ENCODE measurements around the gene PPP1R9B.
A peak's percentile ranks its signal among the peaks of the same experiment; 100 is the strongest.

Gene PPP1R9B

DNA sequence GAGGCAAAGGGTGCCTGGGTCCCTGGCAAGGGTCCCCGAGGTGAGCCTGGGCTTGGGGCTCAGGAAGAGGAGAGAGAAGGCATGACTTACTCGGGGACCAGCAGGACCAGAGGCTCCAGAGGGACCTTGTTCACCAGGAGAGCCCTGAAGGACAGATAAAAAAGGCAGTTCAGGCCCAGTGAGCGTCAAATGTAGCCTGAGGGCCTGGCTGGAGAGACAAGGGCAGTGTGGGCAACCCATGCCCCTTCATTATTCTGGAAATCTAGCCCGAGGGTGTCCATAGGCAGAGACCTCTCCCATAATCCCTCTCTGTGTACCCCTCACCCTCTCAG is 36.9 kb upstream of the PPP1R9B start:
- no peak for DNase-seq (ENCODE audit: low spot score)

DNA sequence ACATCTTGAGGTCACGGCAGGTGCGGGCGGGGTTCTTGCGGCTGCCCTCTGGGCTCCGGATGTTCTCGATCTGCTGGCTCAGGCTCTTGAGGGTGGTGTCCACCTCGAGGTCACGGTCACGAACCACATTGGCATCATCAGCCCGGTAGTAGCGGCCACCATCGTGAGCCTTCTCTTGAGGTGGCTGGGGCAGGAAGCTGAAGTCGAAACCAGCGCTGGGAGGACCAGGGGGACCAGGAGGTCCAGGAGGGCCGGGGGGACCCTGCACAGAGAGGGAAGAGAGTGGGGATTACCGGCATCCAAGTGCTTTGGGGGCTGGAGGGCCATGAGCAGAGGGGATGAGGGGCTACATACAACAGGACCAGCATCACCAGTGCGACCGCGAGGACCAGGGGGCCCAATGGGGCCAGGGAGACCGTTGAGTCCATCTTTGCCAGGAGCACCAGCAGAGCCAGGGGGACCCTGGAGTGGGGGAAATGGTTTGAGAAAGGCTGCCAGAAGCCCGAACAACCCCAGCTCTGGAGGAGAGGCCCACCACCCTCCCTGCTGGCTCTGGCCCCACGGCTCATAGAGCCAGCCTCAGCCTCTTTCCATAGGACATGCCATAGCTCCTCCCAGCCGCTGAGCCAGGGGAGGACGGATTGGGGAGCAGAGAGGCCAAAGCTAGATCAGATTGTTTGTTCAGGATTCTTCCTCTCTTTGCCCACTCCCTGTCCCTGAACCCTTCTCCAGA is 36.4 kb upstream of the PPP1R9B start:
- no peak for DNase-seq (ENCODE audit: low spot score)

DNA sequence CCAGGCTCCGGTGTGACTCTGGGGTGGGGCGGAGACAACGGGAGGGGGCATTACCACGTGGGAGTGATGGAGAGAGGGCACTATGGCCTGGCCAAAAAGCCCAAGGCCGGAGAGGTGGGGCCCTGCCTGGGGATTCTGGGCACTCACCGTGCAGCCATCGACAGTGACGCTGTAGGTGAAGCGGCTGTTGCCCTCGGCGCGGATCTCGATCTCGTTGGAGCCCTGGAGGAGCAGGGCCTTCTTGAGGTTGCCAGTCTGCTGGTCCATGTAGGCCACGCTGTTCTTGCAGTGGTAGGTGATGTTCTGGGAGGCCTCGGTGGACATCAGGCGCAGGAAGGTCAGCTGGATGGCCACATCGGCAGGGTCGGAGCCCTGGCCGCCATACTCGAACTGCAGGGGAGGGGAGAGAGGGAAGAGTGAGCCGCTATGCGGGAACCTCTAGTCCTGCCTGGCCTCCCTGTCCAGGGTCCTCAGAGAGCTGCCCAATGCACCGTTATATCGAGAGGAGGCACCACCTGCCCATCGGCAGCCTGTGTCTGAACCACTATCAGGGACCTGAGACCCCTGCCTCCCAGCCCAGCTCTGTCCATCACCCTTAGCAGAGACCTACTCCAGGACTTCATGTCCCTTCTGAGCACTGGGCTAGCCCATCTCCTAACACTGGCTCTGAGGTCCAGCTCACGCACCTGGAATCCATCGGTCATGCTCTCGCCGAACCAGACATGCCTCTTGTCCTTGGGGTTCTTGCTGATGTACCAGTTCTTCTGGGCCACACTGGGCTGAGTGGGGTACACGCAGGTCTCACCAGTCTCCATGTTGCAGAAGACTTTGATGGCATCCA is 35.4 kb upstream of the PPP1R9B start:
- no peak for DNase-seq (ENCODE audit: low spot score)

DNA sequence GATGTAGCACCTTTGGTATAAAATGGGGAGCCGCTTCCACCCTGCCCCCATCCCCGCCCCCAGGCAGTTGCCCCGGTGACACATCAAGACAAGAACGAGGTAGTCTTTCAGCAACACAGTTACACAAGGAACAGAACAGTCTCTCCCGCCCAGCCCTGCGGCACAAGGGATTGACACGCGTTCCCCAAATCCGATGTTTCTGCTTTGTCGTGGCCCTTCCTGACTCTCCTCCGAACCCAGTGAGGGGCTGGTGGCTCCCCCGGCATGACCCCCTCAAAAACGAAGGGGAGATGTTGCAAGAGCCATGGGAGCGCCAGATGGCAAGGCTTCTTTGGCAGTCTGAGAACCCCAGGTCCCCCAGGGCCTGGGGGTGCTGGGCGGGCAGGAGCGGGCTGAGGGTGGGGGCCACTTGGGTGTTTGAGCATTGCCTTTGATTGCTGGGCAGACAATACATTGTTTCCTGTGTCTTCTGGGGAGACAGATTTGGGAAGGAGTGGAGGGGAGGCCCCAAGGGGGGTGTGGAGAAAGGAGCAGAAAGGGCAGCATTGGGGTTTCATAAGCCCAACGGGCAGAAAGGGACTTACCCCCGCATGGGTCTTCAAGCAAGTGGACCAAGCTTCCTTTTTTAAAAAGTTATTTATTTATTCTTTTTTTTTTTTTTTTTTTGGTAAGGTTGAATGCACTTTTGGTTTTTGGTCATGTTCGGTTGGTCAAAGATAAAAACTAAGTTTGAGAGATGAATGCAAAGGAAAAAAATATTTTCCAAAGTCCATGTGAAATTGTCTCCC is 34.3 kb upstream of the PPP1R9B start:
- no peak for DNase-seq (ENCODE audit: low spot score)

DNA sequence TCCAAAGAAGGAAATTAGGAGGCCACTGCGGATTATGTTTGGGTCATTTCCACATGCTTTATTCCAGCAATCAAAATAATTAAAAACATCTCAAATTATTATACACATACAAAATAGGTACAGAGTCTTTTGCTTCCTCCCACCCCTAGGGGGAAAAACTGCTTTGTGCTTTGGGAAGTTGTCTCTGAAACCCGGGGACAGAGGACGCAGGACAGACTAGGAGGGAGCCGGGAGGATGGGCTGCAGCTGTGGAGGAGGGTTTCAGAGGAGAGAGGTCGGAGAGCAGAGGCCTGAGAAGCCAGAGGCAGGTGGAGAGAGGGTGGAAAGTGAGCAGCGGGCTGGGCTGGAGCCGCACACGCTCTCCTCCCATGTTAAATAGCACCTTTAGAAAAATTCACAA is 33.6 kb upstream of the PPP1R9B start:
- DNase-seq (ENCODE audit: low spot score): no peak

DNA sequence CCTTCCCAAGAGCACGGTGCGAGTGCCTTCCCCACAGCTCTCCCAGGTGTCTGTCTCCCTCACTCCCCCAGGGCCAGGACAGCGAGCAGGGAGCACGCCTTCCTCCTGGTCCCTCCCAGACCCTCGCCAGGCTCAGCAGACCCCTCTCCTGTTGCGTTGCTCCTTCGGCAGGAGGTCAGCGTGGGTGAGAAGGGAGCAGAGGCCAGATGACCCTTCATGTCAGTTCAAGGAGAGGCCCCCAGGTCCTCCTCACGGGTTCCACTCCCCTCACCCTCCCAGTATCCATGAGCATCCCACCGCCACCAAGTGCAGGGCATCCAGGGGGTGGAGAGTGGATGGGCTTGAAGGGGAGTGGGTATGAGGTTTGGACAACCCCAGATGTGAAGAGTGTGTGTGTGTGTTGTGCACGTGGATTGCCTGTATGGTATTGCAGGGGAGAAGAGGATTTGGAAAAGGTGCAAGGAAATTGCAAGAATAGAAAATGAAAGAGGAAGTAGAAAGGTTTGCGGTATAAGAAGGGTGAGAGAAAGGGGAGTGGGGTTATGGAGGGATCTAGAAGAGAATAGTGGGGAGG is 33.0 kb upstream of the PPP1R9B start:
- DNase-seq (ENCODE audit: low spot score): no peak

DNA sequence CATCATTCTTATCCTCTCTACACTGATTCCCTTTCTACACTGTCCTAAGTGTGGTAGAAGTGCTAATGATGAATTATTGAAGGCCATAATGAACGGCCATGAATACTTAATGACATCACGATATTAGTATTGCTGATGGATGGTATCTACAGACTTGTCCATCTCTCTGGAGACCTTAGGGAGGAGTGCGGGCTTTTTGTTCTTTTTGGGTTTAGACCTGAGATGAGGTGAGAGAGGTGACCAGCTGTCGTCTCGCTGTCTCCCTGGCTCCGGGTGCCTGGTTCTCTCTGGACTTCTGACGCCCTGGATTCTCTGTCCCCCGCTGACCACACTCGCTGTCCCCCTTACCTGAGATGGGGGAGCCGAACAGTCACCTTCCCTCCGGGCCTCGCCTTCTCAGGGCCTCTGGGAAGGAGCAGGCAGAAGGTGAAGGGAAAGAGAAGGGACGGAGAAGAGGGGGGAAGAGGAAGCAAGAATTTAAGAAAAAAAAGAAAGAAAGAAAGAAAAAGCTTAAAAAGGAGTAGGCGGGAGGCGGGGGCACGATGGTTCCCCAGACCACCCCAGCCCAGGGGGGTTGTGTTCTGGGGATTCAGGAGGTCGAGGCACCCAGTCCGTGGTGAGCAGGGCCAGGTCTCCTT is 32.4 kb upstream of the PPP1R9B start:
- DNase-seq (ENCODE audit: low spot score): no peak

DNA sequence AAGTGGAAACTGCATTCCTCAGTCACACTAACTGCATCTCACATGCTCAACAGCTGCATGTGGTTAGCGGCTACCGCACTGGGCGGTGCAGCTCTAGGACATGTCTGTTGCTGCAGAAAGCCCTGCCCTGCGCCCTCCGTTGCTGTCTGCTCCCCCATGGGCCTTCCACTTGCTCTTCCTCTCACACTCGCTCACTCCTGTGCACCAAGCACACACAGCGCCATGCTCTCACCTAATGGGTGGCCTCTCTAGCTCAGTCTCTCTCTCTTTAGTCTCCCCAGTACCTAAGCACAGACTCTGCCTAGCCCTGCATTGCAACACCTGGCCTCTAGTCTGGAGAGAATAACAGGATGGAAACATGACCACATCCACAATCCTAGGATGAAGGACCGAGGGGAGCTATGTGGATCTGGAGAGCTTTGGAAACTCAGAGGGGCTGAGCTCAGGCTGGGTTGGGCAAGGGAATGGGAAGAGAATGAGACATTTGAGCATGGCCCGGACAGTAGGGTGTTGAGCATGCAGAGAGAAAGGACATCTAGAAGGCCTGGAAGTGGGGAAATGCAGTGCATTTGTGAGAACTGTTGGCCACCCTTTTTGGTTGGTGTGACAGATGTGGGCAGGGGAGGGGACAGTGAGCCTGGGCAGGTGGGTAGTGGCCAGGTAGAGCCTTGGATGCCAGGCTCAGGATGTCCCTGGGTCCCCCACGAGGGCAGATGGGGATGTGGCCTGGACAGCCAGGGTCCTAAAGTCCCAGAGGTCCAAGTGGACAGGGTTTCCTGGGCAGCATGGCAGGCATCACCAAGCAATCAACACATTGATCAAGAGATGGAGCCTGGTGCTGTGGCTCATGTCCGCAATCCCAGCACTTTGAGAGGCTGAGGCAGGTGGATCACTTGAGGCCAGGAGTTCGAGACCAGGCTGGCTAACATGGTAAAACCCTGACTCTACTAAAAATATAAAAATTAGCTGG is 31.4 kb upstream of the PPP1R9B start:
- DNase-seq (ENCODE audit: low spot score): no peak

DNA sequence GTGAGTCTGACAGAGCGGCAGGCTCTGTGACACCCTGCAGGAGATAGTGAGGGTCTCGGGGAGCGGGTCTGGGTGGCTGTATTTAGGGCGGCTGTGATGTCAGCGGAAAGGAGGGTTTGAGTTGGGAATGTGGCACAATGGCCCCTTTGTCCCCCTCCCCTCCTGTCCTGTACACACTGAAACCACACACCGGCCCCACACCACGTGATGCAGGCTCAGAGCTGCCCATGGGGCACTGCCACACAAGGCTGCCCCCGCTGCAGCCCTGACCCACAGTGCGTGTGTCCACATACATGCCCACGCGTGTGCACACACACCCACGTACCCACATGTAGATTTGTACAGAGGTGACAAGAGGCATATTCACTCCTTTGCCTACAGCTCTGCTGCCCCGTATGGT is 30.7 kb upstream of the PPP1R9B start:
- no peak for DNase-seq (ENCODE audit: low spot score)

DNA sequence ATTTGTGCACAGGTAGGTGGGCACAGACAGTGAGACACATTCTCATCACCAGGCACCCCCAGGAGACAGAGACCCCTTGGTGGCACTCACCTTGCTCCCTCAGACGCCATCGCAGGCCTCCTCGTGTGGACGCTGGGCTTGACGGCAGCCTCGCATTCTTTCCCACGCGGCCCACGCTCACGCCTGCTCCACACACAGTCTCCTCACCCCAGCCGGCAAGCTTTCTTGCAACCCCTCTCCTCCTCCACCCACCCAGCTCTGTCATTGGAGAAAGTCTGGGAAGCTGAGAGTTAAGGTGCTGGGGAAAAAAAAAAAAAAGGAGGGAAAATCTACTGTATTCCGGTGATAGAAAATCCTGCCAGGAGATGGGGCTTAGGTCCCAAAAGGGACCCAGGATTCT is 30.1 kb upstream of the PPP1R9B start:
- DNase-seq (ENCODE audit: low spot score): no peak

DNA sequence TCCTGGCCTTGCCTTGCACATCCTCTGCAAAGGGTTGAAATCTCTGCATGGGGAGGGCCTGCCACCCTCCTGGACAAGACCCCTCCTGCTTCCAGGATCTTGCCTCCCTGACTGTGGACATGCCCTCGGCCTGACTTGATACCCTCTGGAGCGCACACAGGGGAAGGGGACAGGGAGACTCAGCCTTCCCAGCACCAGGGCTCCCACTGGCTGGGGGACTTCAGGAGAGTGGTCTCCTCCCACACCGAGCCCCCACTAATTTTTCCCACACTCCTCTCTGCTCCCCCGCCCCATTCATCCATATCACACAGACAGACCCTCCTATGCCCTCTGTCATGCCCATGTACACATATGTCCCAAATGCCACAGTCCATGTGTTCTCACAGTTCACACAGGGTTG is 29.6 kb upstream of the PPP1R9B start:
- no peak for DNase-seq (ENCODE audit: low spot score)

DNA sequence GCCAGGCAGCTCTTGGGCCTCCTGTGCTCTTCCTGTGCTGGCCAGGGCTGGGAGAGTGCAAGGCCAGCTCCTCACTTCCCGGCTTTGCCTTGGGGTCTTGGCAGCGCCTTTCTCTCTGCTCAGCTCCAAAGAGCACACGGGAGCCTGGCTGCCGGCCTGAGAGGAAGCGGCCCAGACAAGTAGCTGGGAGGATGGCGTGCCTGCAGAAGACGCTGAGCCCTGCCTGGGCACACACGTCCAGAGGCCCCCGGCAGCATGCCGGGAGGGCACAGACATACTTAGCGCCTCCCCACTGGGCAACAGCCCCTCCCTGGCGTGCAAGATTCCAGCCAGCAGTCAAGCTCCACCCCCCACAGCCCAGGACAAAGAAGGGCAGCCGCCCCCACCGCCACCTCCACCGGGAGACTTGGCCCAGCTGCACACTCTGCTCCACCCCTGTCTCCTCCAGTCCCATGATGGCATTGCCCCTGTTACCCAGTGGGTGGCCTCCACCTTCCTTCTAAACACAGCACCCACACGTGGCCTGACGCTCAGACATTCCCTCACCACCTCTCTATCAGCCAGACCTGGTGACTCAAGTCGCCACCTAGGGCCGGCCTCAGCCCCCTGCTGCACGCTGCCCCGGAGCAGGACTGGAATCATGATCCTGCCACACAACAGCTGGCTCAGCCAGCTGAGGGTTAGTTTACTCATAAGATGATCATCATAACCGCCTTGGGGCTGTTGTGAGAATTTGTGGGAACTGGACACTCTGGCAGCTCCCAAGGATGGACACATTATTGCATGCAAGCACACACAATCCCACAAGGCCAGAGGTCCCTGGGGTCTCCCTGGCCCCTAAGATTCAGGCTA is 27.7 kb upstream of the PPP1R9B start:
- DNase-seq (ENCODE audit: low spot score): peak; percentile 84

DNA sequence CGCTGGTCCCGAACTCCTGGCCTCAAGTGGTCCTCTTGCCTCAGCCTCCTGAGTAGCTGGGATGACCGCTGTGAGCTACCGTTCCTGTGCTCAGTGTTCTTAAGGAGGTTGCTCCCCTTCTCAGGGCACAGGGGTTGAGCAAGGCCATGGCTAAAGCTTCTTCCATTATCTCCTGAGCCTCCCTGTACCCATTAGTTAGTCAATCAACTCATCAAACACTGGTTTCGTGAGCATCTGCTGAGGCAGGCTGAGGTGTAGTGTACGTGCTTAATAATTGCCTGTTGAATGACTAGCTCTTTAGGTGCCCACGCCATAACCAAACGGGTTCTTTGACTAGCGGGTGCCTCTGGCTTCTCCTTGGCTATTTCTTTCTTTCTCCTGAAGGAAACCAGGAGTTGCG is 27.0 kb upstream of the PPP1R9B start:
- no peak for DNase-seq (ENCODE audit: low spot score)

DNA sequence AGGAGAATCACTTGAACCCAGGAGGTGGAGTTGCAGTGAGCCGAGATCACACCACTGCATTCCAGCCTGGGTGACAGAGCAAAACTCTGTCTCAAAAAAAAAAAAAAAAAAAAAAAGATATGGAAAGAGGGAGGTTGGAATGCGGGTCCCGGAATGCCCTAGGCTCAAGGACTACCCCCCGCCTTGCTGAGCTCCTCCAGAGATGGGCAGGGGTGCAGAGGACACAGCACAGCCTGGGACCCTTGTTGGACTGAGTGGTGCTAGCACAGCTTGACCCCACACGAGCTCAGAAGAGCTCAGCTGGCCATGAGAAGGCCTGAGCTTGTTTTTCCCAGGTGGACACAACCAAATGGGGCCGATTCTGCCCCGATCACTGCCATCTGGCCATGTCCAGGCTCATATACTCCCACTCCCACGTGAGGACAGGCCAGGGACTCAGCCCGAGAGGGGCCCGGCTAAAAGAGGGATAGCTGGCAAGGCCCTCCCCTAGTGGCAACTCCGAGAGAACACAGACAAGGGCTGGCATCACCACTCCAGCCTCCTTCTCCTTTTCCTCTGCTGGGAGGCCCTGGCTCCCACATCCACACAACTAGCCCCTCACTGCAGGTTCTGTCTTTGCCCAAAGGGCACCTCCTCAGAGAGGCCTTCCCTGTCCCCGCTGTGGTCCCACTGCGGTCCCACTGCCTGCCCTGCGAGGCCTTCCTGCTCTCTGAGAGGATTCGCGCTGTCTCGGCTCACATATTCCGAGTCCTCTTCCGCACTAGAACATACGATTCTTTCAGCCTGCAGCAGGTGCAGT is 26.3 kb upstream of the PPP1R9B start:
- no peak for DNase-seq (ENCODE audit: low spot score)

DNA sequence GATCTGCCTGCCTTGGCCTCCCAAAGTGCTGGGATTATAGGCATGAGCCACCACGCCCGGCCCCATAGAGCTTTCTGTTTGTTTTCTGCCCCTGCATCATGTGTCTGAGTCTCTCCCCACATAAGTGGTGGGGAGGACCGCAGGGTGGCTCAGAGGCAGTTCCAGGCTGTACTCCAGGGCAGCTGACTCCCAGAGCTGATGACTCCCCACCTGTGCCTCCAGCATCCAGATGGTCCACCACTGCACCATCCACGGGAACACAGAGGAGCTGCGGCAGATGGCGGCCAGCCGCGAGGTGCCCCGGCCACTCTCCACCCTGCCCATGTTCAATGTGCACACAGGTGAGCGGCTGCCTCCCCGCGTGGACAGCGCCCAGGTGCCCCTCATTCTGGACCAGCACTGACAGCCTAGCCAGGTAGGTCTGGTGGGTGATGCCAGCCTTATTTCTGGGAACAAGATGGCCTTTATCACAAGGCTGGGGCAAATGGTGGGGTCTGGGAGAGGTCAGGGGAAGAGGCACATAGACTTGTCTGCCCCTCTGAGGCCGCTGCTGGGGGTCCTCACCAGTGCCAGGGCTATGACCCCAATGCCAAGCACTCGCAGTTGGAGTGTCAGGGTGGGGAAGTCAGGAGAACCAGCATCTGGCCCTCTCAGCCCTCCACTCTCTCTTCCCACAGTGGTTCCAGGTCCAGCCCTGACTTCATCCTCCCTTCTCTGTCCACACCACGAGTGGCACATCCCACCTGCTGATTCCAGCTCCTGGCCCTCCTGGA is 24.7 kb upstream of the PPP1R9B start:
- DNase-seq (ENCODE audit: low spot score): no peak

DNA sequence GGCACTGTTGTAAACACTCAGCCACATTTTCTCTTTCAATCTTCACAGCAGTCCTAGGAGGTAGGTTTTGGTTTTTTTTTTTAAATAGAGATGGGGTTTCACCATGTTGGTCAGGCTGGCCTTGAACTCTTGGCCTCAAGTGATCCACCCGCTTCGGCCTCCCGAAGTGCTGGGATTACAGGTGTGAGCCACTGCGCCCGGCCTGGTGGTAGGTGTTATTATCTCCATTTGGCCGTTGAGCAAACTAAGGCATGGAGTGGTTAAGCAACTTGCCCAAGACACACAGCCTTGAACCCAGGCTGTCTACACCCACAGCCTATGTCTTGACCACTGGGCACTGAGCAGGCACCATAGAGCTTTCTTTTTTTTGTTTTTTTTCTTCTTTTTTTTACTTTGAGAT is 24.0 kb upstream of the PPP1R9B start:
- DNase-seq (ENCODE audit: low spot score): no peak

DNA sequence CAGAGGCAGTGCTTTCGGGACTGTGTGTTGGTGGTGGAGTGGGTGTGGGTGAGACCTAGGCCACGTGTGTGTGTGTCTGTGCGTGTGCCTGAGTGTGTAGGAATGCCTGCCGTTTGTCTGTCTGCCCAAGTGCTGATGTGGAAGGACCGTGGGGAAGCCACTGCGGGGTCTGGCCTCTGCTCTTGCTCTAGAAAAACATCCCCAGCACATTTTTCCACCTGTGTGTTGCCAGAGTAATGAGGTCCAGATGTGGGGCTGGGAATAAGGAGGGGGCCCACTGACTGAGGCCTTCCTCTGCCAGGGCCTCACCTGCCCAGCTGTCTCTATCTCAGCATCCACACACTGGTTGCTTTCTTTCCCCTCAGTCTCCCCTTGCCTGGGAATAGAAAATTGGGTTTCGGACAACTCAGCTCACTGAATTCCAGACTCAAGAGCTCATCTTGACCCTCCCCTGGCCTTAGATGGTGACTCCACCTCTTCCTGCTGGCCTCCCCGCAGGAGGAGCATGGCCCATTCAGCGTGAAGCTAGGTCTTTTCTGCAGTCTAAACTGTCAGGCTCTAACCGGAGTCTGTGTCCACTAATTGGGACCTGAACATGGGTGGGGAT is 23.0 kb upstream of the PPP1R9B start:
- DNase-seq (ENCODE audit: low spot score): no peak

DNA sequence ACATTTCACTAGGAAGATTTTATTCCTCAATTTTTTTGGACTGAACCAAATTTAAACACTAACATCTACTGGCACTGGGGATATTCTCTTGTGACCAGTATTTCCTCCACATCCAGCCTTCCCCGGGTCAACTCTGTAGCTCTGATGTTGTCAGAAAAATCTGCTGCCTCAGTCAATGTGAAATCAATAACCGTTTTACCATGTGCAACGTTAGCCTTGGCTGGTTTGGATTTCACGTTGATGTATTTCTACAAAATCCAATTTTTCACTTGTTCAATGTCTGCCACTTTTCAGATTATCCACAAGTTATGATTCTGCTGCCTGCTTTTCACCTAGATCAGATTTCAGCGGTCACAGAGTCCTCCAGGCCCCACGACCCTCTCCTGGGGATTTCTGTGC is 22.5 kb upstream of the PPP1R9B start:
- no peak for DNase-seq (ENCODE audit: low spot score)

Measured in ecto neural progenitor cell (in vitro differentiated cells).